CD4-positive, alpha-beta T cell treated with Interleukin-15 for 4 hours (primary cell): ENCODE results near the gene TMEM39A.

Experiments used
- DNase-seq: peaks from one replicate; pipeline ENCODE4 v3.0.0-alpha.2; 2020; ENCODE audit warnings: low spot score

TMEM39A gene

GRCh38 chr3:119453822-119454221 lies 9.6 kb downstream of the TMEM39A start:
- no peak for DNase-seq

DNA sequence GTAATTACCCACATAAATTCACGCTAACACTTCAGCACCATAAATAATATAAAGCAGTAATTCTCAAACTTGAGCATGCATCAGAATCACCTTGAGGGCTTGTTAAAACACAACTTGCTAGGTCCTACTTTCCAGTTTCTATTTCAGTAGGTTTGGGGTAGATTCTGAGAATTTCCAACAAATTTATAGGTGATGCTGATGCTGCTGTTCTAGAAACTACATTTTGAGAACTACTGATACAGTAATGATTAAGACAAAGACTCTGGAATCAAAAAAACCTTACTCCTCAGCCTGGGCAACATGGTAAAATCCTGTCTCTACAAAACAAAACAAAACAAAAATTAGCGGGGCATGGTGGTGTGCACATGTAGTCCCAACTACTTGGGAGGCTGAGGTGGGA lies 18.8 kb downstream of the TMEM39A start:
- DNase-seq: no peak

GRCh38 chr3:119443179-119443578 lies 20.2 kb downstream of the TMEM39A start:
- no peak for DNase-seq

GRCh38 chr3:119437691-119438258 lies 25.6 kb downstream of the TMEM39A start:
- peak; percentile 2 for DNase-seq

GRCh38 chr3:119436977-119437376 lies 26.4 kb downstream of the TMEM39A start:
- DNase-seq: no peak

GRCh38 chr3:119434703-119435102 lies 28.7 kb downstream of the TMEM39A start:
- no peak for DNase-seq

- no peak for DNase-seq
Measured at GRCh38 chr3:119433613-119434325, 29.6 kb downstream of the TMEM39A start.

DNA sequence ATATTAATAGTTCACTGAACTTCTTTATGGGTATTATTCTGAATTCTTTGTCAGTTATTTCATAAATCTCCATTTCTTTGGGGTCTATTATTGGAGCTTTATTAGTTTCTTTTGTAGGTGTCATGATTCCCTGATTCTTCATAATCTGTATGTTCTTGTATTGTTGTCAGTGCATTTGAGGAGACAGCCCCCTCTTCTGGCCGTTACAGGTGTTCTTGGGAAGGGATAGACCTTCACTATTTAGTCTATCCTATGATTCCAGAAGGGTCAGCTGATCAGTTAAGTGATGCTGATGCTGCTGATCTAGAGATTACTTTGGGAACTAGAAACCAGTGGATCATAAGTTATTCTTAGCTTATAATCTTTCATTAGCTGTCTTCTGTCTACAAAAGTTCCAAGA lies 34.9 kb downstream of the TMEM39A start:
- no peak for DNase-seq

DNA sequence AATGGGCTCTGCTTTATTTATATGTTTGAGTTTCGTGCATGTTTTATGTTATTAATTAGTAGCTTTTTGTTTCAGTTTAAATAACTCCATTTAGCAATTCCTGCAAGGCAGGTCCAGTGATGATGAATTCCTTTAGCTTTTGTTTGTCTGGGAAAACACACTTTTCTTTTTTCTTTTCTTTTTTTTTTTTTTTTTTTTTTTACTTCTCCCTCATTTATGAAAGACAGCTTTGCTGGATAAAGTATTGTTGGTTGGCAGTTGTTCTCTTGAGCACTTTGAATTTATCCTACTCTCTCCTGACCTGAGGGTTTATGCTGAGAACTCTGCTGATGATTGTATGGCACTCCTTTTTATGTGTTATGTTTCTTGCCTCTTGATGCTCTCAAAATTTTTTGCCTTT lies 35.7 kb downstream of the TMEM39A start:
- no peak for DNase-seq

DNA sequence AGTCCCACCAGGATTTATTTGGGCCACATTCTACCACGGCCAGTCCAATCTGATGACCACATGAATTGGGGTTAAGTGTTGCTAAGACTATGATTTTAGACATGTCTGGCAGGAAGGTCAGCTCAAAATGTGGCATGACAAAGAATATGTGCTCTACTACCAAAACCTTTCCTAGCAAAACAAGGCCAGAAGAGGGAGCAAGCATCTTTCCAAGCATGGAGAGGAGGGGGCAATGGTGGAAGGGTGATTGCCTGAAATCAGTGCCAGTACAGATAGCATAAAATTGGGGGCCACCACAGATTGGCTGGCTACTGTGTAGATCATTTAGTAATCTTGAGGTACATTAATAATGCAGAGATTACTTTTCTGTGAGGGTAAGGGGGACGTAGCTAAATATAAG lies 43.2 kb downstream of the TMEM39A start:
- DNase-seq: no peak

DNA sequence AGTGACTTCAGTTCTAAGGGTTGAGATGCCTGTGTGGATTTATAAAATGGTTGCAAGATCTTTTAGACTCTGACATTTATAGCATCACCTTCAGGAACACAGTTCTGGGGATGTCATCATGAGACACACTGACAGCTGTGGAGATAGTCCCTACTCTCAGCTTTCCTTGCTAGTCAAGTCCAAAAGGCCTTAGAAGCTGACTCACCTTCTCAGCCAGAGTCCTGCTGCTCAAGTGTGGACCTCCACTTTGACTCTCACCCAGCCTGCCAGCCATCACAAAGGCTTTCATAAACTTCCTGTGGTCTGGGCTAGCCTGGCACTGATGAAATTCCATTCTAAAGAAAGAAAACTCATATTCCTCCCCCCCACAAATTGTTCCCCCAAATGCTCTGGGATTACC lies 44.8 kb downstream of the TMEM39A start:
- DNase-seq: no peak

- no peak for DNase-seq
Measured at GRCh38 chr3:119417771-119418512, 45.5 kb downstream of the TMEM39A start.

GRCh38 chr3:119416873-119417272 lies 46.5 kb downstream of the TMEM39A start:
- DNase-seq: no peak

- no peak for DNase-seq
Measured at GRCh38 chr3:119413603-119414280, 49.7 kb downstream of the TMEM39A start.

DNA sequence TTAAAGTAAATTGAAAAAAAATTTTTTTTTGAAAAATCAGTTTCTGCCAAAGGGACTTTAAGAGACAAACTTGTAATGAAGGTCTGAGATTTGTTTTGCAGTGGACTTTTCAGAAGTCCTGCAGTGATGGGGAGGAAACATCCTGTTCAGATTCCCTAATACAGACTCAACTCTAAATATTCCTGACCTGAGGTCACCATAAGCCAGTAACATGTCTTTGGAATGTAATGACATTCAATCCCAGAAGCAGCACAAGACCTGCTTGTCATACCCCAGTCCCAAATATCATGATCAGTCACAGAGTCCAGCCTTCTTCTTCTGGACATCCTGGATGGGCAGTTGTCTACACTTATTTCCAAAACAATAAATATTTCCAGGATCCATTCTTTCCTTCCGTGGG lies 53.6 kb downstream of the TMEM39A start:
- DNase-seq: no peak

DNA sequence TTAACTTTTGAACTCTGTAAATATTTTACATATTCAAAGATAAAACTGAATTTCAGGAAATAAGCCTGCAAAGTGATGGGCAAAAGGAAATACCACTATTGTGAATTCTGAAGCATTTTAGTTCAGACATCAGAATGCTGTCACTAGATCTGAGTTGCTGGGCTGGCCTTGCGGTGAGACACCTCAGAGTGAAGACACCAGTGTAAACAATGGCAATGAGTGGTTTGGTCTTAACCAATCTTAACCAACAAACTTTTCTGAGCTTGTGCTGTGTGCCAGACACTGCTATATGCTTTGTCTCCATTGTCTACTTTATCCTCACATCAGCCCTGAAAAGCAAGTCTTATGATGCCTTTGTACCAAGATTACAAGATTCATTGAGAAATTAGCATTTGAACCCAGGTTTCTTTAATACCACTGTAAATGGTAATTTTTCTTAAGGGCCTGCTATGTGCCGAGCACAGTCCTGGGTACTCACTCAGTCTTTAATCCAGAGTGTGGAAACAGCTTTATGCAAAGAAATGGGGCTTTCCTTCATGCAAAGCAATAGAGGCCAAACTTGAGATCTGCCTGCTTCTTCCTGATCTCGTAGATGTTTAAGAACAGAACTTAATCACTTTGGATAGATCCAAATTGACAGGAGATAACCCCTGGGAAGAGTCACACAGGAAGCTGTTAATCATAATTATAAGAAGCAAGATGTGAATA lies 55.0 kb downstream of the TMEM39A start:
- DNase-seq: no peak

DNA sequence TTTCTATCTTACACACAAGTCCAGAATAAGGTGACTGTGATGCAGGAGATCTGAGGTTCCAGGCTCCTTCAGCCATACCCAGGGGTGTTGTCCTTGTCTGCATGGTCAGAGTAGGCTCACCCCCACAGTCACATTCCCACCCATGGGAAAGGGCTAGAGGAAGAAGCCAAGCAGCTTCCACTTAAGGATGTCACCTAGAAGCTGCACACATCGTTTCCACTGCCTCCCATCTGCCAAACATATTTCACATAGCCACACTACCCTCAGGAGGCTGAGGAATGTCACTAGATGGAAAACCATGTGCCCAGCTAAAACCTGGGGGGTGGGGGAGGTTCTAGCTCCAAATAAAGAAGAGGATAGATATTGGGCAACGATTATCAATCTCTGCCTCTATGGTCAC lies 58.1 kb downstream of the TMEM39A start:
- DNase-seq: no peak

DNA sequence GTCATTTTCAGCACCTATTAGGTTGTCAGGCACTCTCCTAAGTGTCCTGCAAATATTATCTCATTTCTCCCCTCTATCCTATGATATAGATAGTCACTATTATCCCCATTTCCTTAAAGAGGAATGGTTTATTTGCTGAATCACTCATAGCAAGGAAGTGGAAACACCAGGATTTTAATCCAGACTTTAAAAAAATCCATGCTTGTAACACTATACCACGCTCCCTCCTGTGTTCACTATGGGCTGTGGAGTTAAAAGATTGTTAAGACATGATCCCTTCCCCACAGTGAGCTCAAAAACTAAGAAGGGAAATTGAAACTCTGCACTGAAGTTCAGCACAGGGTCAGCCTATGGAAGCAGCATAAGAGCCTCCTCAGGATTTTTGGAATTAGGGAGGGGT lies 60.2 kb downstream of the TMEM39A start:
- no peak for DNase-seq

- DNase-seq: no peak
Measured at GRCh38 chr3:119402791-119403190, 60.6 kb downstream of the TMEM39A start.

GRCh38 chr3:119401503-119402440 lies 61.6 kb downstream of the TMEM39A start:
- no peak for DNase-seq

GRCh38 chr3:119401069-119401468 lies 62.3 kb downstream of the TMEM39A start:
- no peak for DNase-seq
